Measurements from ENCODE around the gene RHOT2.

GRCh38 chr16:661184-661821 lies 6.6 kb upstream of the RHOT2 start:
- TF ChIP-seq POLR2A (IDR thresholded peaks at IDR 0.05) (no peak), CTCF (IDR thresholded peaks at IDR 0.05) (peak in 1 of 3 donors; percentile 62), EP300 (IDR thresholded peaks at IDR 0.05) (no peak)
